GM19324 (cell line): ENCODE results near the gene GGT1.
"Not testable (repeated sequence)": the region's sequence is repeated elsewhere in the genome, so short reads cannot be mapped to it uniquely, and the experiment has no call there.

ENCODE experiments used
- ATAC-seq: cut with Tn5 transposase; IDR thresholded peaks from one replicate; pipeline ENCODE4 v1.9.1; 2021; ENCODE audit warnings: mild to moderate bottlenecking, moderate library complexity; ENCODE audit not compliant: unreplicated experiment, low FRiP score

The GGT1 gene

DNA sequence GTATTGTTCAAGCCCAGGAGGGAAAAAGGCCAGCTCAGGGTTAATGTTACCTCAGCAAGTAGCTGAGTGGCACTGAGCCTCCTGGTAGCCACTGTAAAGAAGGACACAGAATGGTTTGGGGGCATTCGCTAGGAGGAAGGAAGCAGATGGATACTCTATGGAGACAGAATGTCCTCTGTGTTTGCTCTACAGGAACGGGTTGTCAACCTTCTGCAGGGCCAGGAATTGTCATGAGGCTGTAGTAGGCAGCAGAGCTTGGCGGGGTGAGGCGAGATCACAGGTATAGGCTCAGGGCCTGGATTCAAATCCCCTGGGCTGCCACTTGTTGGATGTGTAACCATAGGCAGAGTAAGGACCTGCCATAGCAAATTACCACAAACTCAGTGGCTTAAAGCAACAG, 7.1 kb upstream of the GGT1 start:
- no peak for ATAC-seq

DNA sequence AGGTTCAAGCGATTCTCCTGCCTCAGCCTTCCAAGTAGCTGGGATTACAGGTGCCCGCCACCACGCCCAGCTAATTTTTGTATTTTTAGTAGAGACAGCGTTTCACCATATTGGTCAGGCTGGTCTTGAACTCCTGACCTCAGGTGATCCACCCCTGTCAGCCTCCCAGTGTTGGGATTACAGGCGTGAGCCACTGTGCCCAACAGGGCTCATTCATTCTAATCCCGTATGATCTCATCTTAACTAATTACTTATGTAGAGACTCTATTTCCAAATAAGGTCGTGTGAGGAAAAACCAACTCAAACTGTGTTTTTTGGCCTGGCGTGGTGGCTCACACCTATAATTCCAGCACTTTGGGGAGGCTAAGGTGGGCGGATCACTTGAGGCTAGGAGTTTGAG, 5.9 kb upstream of the GGT1 start:
- not testable (repeated sequence) for ATAC-seq

GRCh38 chr22:24599514-24599913, 3.5 kb upstream of the GGT1 start:
- no peak for ATAC-seq

- not testable (repeated sequence) for ATAC-seq
Measured at GRCh38 chr22:24599958-24600715, 2.9 kb upstream of the GGT1 start.

GRCh38 chr22:24601217-24602104, 1.5 kb upstream of the GGT1 start:
- no peak for ATAC-seq

DNA sequence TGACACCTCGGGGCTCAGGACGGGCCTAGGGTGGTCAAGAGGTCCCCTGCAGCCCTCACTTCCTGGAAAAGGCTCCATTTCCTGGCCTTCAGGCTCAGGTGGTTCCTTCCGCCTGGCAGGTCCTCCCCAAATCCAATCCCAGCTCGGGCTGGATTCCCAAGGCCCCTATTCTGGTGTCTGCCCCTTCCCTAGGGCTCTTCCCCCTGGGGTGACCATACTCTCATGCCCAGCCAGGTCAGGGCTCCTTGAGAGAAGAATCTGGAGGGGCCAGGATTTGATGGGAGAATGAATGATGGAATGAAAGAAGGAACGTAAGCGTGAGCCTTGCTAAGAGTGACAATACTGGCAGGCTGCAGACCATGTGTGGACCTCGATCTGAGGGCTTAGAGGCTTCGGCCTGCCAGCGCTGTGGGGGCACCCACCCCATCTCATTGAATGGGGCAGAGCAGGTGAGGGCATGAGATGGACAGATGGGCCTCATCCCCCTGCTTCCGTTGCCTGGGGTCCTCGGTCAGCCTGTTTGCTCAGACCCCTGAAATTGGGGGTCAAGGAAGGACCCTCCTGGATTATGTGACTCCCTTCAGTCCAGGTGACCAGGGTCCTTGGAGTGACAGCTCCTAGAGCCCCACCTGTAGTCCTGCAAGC, 766 bp upstream of the GGT1 start:
- ATAC-seq, result not testable (repeated sequence)

DNA sequence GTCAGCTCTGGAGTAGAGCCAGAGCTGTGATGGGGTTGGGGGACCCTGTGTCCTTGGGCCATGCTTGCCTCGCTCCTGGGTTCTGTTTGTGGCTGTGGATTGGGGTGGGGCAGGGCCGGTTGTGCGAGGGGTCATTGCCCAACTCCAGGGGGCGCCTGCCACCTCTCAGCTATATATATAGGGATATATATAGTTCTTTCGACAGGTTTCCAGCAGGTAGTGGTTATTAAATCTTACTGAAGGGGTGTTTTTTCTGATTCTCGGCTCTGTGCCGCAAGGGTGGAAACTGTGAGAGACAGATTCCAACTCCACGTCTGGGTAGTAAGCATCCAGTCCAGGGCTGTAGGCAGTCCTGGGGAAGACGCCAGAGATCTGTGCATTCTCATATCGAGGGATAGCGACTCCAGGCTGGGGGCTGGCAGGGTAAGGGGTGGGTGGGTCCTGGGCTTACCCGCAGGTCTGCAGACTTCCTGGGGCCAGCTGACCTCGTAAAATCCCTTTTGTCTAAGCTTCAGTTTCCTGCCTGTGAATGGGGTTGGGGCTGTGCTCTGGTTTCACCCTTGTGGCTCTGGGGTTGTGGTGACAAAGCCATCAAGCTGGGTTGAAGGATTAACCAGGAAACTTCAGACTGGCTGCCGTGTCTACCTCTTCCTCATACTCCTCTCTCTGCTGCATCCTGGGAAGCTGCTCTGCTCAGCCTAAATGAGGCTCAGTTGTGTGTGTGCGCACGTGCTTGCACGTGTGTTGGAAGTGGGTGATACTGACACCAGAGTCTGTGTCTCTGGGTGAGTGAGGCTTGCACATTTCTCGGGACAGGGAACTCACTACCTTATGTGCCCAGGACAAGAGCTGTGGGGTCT, 1.0 kb downstream of the GGT1 start:
- ATAC-seq, result not testable (repeated sequence)

DNA sequence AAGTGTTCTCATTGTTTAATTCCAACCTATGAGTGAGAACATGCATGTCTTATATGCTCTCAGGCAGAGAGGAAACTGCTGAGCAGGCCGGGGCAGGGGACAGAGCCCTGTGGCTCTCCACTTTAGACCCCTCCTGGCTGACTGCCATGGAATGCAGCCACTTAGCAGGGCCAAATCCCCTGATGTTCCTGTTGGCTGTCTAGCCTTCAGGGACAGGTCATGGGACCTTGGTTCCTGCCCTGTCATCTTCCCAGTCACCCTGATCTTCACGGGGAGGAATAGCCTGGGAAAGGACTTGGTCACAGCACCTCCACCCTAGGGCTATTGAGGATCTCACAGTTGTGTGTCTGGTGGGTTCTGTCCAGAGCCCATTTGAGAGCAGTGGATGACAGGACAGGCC, 3.3 kb downstream of the GGT1 start:
- ATAC-seq, result not testable (repeated sequence)

DNA sequence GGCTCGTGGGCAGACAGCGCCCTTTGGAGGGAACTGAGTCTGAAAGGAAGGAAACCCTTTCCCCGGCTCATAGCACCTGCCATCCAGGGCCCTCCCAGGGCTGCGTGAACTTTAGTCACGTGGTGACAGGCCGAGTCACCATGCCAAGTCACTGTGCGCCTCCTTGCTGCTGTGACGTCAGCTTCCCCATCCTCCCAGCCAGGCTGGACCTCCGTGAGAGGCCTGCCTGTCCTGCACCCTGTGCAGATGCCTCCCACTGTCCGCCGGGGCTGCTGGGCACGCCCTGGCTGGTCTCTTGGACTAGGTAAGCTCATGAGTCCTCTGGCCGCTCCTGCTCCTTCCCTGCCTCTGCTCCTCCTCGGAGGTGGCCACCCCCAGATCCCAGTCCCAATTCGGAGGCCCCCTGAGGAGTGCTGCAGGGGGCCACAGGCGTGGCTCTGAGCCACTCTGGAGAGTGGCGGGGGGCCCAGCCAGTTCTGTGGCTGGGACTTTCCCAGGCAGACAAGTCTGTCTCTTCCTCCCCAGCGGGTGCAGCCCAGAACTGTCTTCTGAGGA, 4.5 kb downstream of the GGT1 start:
- peak; percentile 50 for ATAC-seq

DNA sequence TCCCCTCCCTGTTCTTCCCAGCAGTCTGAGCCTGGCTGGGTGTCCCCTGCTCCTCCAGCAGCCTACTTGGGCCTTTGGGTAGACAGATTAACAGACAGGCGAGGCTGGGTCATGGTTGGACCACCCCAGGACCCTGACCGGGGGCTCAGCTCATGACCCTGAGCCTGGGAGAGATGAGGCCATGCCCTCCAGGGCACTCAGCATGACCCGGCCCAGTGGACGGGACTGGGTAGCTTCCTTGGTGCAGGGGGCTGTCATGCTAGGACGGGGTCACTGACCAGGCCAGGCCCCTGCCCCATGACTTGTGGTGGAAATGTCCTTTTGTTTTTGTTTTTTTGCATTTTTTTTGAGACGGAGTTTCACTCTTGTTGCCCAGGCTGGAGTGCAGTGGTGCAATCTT, 5.3 kb downstream of the GGT1 start:
- ATAC-seq, result not testable (repeated sequence)

DNA sequence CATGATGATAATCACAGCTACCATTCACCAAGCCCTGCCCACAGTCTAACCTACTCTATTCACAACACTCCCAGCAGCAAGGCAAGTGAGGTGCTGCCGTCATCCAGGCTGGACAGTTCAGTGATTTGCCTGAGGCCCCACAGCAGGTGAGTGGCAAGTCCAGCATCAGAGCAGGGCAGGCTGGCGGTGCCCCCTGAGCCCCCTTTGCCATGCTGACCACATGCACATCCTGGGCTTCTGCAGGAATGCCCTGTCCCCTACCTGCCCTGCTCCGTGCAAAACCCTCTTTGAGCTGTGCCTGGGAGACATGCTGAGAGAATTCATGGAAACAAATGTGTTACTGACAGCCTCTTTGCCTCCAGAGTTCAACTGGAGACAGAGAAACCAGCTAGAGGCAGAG, 6.9 kb downstream of the GGT1 start:
- not testable (repeated sequence) for ATAC-seq

GRCh38 chr22:24614794-24615193, 11.8 kb downstream of the GGT1 start:
- not testable (repeated sequence) for ATAC-seq

GRCh38 chr22:24621244-24621643, 18.3 kb downstream of the GGT1 start:
- ATAC-seq, result not testable (repeated sequence)

- not testable (repeated sequence) for ATAC-seq
Measured at GRCh38 chr22:24622596-24622995, 19.6 kb downstream of the GGT1 start.

- not testable (repeated sequence) for ATAC-seq
Measured at GRCh38 chr22:24627911-24628310, 24.9 kb downstream of the GGT1 start.

DNA sequence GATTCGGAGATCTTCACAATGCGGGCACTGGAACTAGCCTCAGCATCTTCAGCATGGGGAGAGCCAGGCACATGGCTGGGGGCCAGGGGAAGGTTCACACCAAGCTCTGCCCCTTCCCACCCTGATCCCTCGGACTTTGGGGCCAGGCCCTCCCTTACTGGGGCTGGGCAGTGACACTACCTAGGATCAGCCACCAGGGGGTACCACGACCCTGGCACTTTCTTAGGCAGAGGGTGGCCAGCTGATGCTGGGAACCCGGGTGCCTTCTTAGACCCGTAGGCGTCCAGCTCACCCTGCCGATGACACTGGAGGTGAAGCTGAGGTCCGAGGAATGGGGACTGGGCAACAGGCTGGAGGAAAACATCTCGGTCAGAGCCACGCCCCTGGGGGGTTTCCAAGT, 26.1 kb downstream of the GGT1 start:
- not testable (repeated sequence) for ATAC-seq

GRCh38 chr22:24630812-24631427, 27.9 kb downstream of the GGT1 start:
- ATAC-seq, result not testable (repeated sequence)

GRCh38 chr22:24631430-24632122, 28.6 kb downstream of the GGT1 start:
- not testable (repeated sequence) for ATAC-seq

GRCh38 chr22:24632642-24633041, 29.6 kb downstream of the GGT1 start:
- ATAC-seq, result not testable (repeated sequence)
